ENCODE data around the gene COBL.

Gene COBL

DNA sequence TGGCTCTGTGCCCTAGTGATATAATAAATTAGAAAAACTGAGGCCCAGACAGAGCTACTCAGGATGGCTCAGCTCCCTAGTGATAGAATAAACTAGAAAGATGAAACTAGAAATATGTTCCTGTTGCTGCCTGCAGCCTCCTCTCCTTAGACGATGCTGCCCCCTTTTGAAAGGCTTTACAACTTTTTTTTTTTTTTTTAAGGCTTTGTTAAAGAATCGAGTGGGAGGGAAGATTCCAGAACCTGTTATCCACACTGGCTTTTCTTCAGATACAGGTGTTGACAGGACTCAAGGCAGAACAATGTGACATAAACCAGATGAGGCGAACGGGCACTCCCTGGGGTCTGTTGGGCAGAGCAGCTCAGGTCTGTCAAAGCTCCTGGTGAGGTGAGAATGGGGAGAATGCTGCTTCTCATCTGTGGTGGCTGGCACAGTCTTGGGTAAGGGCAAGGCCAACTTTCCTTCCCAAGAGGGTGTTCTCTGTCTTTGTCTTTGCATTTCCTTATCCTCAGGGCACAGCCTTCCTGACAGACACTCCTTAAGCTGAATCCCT, 175.1 kb downstream of the COBL start:
- TF ChIP-seq, protein P1, sequence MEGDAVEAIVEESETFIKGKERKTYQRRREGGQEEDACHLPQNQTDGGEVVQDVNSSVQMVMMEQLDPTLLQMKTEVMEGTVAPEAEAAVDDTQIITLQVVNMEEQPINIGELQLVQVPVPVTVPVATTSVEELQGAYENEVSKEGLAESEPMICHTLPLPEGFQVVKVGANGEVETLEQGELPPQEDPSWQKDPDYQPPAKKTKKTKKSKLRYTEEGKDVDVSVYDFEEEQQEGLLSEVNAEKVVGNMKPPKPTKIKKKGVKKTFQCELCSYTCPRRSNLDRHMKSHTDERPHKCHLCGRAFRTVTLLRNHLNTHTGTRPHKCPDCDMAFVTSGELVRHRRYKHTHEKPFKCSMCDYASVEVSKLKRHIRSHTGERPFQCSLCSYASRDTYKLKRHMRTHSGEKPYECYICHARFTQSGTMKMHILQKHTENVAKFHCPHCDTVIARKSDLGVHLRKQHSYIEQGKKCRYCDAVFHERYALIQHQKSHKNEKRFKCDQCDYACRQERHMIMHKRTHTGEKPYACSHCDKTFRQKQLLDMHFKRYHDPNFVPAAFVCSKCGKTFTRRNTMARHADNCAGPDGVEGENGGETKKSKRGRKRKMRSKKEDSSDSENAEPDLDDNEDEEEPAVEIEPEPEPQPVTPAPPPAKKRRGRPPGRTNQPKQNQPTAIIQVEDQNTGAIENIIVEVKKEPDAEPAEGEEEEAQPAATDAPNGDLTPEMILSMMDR (IDR thresholded peaks at IDR 0.05; ENCODE audit: insufficient read depth, low read depth, low read length, missing control alignments) = peak; percentile 12
- no peak overlapping the region for H3K4me3 ChIP-seq (ENCODE audit: low read depth, low read length)
- no peak for DNase-seq (ENCODE audit: low read depth)

DNA sequence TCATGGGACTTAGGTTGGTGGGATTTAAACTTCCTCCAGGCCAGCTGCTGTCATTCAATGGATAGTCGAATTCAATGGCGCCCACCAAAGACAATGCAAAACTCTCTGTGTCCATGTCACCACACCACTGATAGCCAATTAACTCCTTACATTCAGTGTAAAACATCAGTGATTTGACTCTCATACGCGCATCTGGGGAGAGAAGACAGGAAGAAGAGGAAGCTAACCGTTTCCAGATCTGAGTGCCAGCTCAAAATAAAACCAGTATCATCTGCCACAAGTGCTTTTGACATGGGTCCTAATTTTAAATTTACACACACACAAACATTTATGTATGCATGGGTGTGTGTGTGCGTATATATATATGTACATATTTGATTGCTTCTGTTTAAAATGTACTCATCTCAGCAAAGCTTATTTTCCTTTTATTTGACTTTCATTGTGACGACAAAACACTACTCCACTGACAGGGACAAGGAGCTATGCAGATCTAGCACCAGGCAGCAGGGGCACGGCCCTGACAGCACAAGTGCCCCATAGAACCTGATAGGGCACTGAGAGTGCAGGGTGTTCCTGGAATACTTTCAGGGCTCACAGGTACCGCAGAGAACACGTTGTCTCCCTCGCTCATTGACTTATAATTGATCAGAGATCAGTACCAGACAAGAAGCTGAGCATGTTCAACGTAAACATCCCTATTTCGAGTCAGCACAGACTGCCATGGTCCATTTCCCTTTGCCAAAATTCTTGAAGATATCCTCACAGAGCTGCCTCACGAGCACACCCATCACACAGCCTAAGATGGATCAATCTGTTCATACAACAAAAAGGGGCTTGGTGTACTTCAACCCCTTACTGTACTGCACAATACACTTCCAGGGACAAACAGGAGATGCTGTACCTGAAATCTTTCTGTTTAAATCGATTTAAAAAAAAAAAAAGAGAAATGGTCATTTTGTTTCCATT, 176.1 kb downstream of the COBL start:
- H3K4me3 ChIP-seq (ENCODE audit: low read depth, low read length) = no peak overlapping the region
- TF ChIP-seq, protein P1 (IDR thresholded peaks at IDR 0.05; ENCODE audit: insufficient read depth, low read depth, low read length, missing control alignments) = no peak
- no peak for DNase-seq (ENCODE audit: low read depth)

DNA sequence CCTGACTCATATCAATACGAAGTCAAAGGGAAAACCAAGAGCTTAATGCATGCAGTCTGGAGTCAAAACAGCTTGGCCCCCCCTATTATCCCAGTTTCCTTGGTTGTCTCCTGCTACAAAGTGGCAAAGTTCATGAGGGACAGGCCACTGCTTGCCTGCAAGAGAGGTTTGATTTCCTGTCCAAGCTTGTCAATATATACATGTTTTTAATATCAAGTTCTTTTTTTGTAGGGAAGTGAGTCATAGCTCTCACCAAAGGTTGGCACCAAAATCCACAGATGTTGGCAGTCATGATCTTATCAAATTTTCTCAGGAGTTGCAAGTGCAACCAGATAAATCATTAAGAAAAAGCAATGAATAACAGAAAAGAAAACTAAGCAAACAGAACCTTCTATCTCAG, 176.8 kb downstream of the COBL start:
- TF ChIP-seq, protein P1 (IDR thresholded peaks at IDR 0.05; ENCODE audit: insufficient read depth, low read depth, low read length, missing control alignments) = no peak
- DNase-seq (ENCODE audit: low read depth) = no peak

DNA sequence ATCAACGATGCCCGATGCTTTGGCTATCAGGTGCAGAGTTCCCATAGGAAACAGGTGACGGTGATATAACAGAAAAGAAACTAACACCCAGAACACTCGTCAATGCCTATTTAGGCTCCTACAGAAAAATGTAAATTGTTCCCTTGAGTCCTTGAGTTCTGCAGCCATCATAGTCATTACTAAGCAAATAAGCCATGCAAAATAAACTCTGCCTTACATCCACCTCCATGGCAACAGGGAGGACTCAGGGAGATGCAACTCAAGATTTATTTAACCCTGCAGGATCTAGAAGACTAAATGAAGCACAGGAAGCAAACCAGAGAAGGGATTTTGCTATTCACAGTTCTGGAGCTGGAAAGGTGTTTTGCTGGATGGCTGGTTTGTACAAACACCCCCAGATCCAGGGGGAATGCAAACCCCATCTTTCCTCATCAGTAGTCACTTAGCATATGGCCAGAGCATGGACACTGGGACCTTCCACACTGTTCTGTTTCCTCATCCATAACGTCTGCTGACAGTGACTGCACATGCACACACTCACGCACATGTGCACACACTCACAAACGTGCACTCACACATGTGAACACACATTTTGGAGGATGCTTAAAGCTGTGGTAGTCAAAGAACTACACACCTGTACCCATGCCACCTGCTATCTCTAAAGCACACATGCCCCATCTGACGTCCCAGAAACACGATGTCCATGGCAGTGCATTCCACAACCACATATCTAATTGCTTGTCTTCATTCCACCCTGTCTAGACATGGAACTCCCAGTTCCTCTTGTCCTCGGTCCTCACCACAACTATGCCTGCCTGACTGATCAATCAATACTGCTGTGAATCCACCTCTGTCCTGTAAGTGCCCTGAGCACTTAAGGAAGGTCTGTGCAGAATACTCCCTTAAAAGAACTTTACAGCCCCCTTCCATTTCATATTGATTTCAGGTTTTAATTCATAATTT, 178.2 kb downstream of the COBL start:
- TF ChIP-seq, protein P1 (IDR thresholded peaks at IDR 0.05; ENCODE audit: insufficient read depth, low read depth, low read length, missing control alignments) = no peak
- no peak for DNase-seq (ENCODE audit: low read depth)
- H3K4me3 ChIP-seq (ENCODE audit: low read depth, low read length) = no peak overlapping the region

More for the DNA sequence above, 176.8 kb downstream of the COBL start:
- no peak overlapping the region for H3K4me3 ChIP-seq (ENCODE audit: low read depth, low read length)

DNA sequence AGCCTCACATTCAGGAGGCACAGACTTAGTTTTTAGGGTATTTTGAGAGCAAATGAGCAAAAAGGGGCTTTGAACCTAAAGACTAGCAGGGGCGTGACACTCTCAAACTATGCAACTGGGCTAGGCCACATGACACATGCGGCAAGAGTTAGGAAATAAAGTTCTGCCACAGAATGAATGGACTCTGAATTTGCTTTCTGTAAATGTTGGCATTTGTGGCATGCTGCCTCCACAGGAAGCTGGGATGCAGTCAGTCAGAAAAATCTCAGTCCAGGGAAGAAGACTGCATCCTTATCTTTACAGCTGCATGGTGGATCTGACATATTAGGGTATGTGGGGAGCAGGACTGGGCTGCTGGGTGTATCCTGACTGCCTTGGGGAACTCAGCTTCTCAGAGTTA, 181.0 kb downstream of the COBL start:
- no peak overlapping the region for H3K4me3 ChIP-seq (ENCODE audit: low read depth, low read length)
- no peak for DNase-seq (ENCODE audit: low read depth)
- TF ChIP-seq, protein P1 (IDR thresholded peaks at IDR 0.05; ENCODE audit: insufficient read depth, low read depth, low read length, missing control alignments) = no peak

DNA sequence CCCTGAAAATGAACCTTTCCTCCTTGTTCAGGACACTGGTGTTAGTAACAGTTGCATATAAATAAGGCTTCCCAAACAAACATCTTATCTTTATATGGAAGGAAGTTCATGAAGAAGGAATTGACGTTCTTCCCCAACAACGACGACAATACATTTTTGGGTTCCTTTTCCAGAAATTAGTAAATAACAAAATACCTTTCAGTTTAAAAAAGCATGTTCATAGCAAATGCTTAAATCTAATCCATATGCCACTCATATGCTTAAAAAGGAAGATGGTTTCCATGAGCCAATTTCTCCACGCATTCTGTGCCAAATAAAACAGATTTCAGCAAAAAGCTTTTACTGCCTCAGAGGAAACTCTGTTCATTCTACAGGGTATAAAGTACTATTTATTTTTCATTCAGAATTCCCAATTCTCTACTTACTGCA, 182.6 kb downstream of the COBL start:
- no peak for DNase-seq (ENCODE audit: low read depth)
- TF ChIP-seq, protein P1 (IDR thresholded peaks at IDR 0.05; ENCODE audit: insufficient read depth, low read depth, low read length, missing control alignments) = no peak
- no peak overlapping the region for H3K4me3 ChIP-seq (ENCODE audit: low read depth, low read length)
